Measurements from ENCODE around the gene PDLIM4. TPM values are rescaled to one million over a fixed set of nuclear protein-coding genes. Genes with fewer than 3 reads are reported as not detected.

The PDLIM4 gene
- total RNA-seq, 1 donor, result 67.7 TPM

DNA sequence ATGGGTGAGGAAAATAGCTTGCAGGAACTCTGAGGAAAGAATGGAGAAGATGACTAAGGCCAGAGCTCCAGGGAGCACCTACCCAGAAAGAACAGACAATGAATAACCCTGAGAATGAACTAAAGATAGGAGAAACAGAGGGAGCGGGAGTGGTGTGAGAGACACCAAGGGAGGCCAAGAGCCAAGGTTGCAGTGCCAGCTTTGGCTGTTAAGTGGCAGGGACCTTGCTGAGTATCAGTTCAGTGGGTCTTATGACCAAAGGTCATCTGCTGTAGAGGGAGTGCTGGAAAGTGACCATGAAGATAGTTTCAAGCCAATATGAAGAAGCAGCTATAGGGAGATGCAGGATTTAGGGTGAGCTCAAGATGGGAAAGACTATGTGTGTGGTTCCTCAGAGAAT is 46.6 kb upstream of the PDLIM4 start:
- Histone ChIP-seq H3K4me1 (ENCODE audit: insufficient read depth, low read length) (peaks cover 12% of the 10 kb centered on the region), H3K4me3 (ENCODE audit: insufficient read depth, low read length) (no peak overlapping the region), H4K20me1 (ENCODE audit: insufficient read depth, low read length) (peaks cover 8% of the 10 kb centered on the region), H3K9me3 (ENCODE audit: low read depth, low read length) (no peaks in the 10 kb centered on the region), H3K27me3 (ENCODE audit: insufficient read depth, low read length) (no peaks in the 10 kb centered on the region), H3K36me3 (ENCODE audit: insufficient read depth, low read length) (peaks cover 79% of the 10 kb centered on the region), H3K79me2 (ENCODE audit: insufficient read depth, low read length) (peaks cover 12% of the 10 kb centered on the region), H2AFZ (ENCODE audit: low read length) (no peak overlapping the region), H3K4me2 (ENCODE audit: insufficient read depth, low read length) (no peak overlapping the region), H3K27ac (ENCODE audit: low read depth, low read length) (no peak overlapping the region)
- TF ChIP-seq, protein P1, sequence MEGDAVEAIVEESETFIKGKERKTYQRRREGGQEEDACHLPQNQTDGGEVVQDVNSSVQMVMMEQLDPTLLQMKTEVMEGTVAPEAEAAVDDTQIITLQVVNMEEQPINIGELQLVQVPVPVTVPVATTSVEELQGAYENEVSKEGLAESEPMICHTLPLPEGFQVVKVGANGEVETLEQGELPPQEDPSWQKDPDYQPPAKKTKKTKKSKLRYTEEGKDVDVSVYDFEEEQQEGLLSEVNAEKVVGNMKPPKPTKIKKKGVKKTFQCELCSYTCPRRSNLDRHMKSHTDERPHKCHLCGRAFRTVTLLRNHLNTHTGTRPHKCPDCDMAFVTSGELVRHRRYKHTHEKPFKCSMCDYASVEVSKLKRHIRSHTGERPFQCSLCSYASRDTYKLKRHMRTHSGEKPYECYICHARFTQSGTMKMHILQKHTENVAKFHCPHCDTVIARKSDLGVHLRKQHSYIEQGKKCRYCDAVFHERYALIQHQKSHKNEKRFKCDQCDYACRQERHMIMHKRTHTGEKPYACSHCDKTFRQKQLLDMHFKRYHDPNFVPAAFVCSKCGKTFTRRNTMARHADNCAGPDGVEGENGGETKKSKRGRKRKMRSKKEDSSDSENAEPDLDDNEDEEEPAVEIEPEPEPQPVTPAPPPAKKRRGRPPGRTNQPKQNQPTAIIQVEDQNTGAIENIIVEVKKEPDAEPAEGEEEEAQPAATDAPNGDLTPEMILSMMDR (IDR thresholded peaks at IDR 0.05; ENCODE audit: extremely low read depth, low read depth, low read length), result no peak
- no peak for DNase-seq (ENCODE audit: insufficient read length, low spot score, missing footprints)

DNA sequence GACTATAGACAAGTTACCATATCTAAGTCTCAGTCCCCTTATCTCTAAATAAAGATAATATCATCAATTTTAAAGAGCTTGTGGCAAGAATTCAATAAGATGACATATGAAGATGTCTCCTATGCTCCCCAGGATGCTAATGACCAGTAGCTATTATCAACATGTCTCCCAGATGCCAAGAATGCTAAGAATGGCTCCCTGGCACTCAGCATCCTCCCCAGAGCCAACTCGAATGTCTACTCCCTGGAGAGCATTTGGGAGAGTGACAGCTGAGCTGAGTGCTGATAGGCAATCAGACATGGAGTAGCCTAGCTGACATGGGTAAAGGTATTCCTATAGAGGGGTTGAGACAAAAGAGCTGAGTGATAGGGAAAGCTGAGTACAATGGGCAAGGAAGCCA is 45.7 kb upstream of the PDLIM4 start:
- H3K4me1 ChIP-seq (ENCODE audit: insufficient read depth, low read length), result peaks cover 12% of the 10 kb centered on the region
- peaks cover 80% of the 10 kb centered on the region for H3K36me3 ChIP-seq (ENCODE audit: insufficient read depth, low read length)
- no peak overlapping the region for H2AFZ ChIP-seq (ENCODE audit: low read length)
- H4K20me1 ChIP-seq (ENCODE audit: insufficient read depth, low read length), result peaks cover 8% of the 10 kb centered on the region
- no peak overlapping the region for H3K27ac ChIP-seq (ENCODE audit: low read depth, low read length)
- H3K4me2 ChIP-seq (ENCODE audit: insufficient read depth, low read length), result no peak overlapping the region
- no peak overlapping the region for H3K4me3 ChIP-seq (ENCODE audit: insufficient read depth, low read length)
- H3K79me2 ChIP-seq (ENCODE audit: insufficient read depth, low read length), result peaks cover 12% of the 10 kb centered on the region
- H3K27me3 ChIP-seq (ENCODE audit: insufficient read depth, low read length), result no peaks in the 10 kb centered on the region
- no peak for DNase-seq (ENCODE audit: insufficient read length, low spot score, missing footprints)
- H3K9me3 ChIP-seq (ENCODE audit: low read depth, low read length), result no peaks in the 10 kb centered on the region
- TF ChIP-seq, protein P1 (IDR thresholded peaks at IDR 0.05; ENCODE audit: extremely low read depth, low read depth, low read length), result no peak

DNA sequence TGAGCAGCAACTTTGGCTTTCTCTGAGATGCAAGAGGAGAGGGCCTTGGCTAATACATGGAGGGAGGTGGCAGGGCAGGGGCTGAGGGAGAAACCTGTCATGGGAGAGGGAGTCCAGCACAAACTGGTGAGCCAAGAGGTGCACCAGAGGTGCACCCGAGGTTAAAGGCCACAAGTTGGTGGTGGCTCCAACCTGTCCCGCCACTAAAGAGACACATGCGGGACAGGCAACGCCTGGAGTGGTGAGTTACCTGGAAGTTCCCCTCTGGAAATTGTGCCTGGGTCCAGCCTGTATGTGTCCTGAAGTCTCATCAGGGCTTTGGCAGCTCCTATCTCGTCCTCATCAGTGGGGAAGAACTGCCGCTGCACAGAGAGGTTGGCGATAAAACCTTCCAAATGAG is 43.8 kb upstream of the PDLIM4 start:
- peaks cover 27% of the 10 kb centered on the region for H3K79me2 ChIP-seq (ENCODE audit: insufficient read depth, low read length)
- peaks cover 12% of the 10 kb centered on the region for H3K4me1 ChIP-seq (ENCODE audit: insufficient read depth, low read length)
- no peak overlapping the region for H3K4me3 ChIP-seq (ENCODE audit: insufficient read depth, low read length)
- no peaks in the 10 kb centered on the region for H3K9me3 ChIP-seq (ENCODE audit: low read depth, low read length)
- no peaks in the 10 kb centered on the region for H4K20me1 ChIP-seq (ENCODE audit: insufficient read depth, low read length)
- peaks cover 81% of the 10 kb centered on the region for H3K36me3 ChIP-seq (ENCODE audit: insufficient read depth, low read length)
- H2AFZ ChIP-seq (ENCODE audit: low read length), result no peak overlapping the region
- no peak overlapping the region for H3K27ac ChIP-seq (ENCODE audit: low read depth, low read length)
- no peak for DNase-seq (ENCODE audit: insufficient read length, low spot score, missing footprints)
- no peaks in the 10 kb centered on the region for H3K27me3 ChIP-seq (ENCODE audit: insufficient read depth, low read length)
- TF ChIP-seq, protein P1 (IDR thresholded peaks at IDR 0.05; ENCODE audit: extremely low read depth, low read depth, low read length), result no peak
- H3K4me2 ChIP-seq (ENCODE audit: insufficient read depth, low read length), result no peak overlapping the region

DNA sequence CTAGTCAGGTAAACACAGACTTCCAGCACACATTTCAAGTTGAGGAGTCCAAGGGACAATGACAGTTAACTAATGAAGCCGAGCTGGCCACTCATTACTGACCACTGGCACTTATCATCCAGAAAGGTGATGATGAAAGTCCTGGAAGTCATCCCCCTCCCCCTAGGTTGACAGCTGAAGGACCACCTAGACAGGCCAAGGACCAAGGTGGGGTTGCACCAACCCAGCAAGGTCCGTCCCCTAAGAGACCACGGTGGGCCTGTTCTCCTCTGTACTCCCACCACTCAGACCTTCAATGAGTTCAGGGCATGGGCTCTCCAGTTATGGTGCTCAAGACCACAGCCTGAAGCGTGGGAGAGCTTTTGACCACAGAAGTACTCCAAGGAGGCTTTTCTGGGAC is 43.0 kb upstream of the PDLIM4 start:
- no peak overlapping the region for H3K4me3 ChIP-seq (ENCODE audit: insufficient read depth, low read length)
- no peak for DNase-seq (ENCODE audit: insufficient read length, low spot score, missing footprints)
- H4K20me1 ChIP-seq (ENCODE audit: insufficient read depth, low read length), result no peaks in the 10 kb centered on the region
- TF ChIP-seq, protein P1 (IDR thresholded peaks at IDR 0.05; ENCODE audit: extremely low read depth, low read depth, low read length), result no peak
- H3K9me3 ChIP-seq (ENCODE audit: low read depth, low read length), result no peaks in the 10 kb centered on the region
- peaks cover 35% of the 10 kb centered on the region for H3K79me2 ChIP-seq (ENCODE audit: insufficient read depth, low read length)
- no peak overlapping the region for H3K4me2 ChIP-seq (ENCODE audit: insufficient read depth, low read length)
- H3K27me3 ChIP-seq (ENCODE audit: insufficient read depth, low read length), result no peaks in the 10 kb centered on the region
- peak overlapping the region; percentile 92 for H3K27ac ChIP-seq (ENCODE audit: low read depth, low read length)
- H3K4me1 ChIP-seq (ENCODE audit: insufficient read depth, low read length), result peaks cover 12% of the 10 kb centered on the region
- no peak overlapping the region for H2AFZ ChIP-seq (ENCODE audit: low read length)
- H3K36me3 ChIP-seq (ENCODE audit: insufficient read depth, low read length), result peaks cover 75% of the 10 kb centered on the region
